Measurements from ENCODE around the gene EHF.

The EHF gene

GRCh38 chr11:34627197-34627596 is 6.3 kb downstream of the EHF start:
- DNase-seq = no peak

DNA sequence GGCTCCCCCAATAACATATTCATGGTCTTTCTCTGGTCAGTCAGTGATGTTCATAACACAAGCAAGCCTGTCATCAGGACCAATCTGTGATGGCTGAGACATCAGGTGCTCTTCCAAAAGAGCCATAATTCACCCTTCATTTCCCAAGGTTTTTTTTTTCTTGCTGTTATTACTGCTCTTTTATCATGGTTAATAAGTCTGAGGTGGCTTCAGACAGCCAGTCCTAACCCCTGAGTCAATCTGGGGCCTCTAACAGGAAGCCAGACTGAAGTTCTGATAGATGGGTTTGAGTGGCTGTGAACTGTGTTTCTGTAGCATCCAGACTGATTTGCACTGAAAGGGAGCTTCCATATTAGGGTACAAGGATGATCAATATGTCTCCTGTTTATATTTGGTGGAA is 8.8 kb downstream of the EHF start:
- no peak for DNase-seq

- DNase-seq = no peak
Measured at GRCh38 chr11:34630544-34630943, 9.7 kb downstream of the EHF start.

DNA sequence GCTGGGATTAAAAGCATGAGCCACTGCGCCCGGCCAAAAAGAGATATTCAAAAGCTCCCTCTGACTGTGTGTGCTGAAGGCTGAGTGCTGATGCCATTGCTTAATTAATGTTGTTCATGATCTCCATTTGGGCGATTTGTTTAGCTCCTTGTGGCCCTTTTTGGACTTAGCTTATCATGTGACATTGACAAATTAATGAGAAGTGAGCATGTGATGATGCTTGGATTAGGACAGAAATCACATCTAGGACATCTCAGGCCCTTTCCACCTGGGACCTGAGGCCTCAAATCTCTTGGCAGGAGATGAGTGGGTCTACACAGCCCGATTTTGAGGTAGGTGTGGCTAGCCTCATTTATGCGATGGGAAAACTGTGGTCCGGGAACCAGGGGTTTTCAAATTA is 10.4 kb downstream of the EHF start:
- DNase-seq = no peak

GRCh38 chr11:34631737-34632104 is 10.8 kb downstream of the EHF start:
- DNase-seq = no peak

GRCh38 chr11:34632105-34632791 is 11.4 kb downstream of the EHF start:
- DNase-seq = peak; percentile 29

DNA sequence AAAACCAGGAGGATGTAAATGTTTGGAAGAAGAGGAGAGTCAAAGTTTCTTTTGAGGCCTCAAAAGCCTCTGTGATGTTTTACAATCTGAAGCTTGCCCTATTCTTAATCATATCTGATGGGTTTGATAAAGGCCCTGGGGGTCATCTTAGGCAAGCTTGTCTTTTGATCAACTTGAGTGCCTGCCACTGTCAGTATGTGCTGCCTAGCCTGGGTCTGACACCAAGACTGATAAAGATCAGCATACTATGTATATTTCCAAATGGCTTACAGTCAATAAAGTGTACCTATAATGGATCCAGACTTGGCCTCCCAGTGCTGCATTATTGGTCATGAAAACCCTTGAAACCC is 12.7 kb downstream of the EHF start:
- no peak for DNase-seq

DNA sequence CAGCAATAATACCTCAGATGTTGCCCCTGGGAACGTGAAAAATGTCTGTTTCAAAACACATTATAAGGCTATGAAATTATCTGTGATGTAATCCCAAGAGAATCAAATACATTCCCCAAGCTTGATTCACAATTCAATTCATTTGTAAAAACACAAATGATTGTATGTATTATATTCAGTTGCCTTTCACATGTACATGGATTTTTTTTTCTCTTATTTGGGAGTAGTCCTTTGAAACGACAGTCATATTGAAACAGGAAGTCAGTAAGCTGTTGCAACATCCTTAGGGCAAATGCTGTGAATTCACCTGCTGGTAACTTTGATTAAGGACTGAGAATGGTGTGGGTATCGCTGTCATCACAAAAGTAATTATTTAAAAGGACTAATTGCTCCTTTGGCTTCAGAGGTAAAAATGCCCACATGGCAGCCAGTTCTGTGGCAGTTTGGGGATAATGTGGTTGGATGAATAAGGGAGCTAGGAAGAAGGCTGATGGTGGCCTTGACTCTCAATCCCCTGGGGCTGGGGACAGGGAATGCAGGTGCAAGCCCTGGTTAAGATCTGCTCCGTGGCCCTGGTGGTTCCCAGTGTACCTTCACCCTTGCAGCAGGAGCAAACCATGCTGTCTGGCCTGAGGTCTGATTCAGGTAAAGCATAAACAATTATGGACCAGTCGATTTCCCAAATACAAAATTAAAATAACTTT is 13.2 kb downstream of the EHF start:
- no peak for DNase-seq

DNA sequence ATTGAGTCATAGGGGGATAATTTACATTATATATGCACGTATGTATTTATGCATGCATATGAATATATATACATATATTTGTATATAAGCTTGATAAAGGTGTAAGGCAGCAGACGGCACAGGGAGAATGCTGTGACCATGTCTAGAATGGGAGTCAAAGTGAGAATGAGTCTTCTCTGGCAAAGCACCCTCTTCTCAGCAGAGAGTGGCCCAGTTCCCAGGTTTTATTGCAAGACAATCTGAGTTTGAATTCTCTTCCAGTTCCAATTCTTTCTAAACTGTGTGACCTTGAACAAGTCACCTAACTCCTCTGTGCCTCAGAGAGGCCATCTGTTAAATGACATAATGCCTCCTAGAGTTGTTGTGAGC is 13.8 kb downstream of the EHF start:
- DNase-seq = no peak

DNA sequence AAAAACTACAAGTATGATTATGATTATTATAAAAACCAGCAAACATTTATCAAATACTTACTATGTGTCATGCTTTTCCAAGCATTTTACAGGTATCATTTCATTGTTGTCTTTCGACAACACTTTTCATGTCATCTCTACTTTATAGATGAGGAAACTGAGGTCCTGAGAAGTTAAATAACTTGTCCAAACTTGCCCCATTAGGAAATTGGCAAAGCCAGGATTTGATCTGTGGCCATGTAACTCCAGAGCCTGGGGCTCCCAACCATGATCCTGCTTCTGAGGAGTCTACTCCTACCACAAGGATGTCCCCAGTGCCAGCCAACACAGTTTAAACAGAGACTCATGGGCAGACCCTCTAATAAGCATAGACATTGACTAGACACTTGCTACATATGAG is 15.2 kb downstream of the EHF start:
- no peak for DNase-seq

GRCh38 chr11:34637303-34637702 is 16.4 kb downstream of the EHF start:
- DNase-seq = no peak

- no peak for DNase-seq
Measured at GRCh38 chr11:34638897-34639296, 18.0 kb downstream of the EHF start.

DNA sequence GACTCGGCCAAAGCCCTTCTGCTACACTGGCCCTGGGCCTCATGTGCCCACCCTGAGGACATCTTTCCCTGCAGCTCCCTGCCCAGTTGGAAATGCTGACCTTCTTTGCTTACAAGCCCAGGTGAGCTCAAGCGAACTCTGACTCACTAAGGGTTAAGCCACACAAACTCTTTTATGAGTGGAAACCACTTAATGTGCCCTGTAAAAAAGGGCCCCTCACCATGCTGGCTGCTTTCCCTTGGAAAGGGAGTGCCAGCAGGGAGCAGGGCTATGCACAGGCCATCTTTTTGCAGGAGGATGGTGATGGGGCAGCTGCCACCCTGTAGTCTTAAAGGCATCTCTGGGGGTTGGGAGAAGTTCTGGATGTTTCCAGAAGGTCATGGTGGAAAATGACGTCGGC is 18.7 kb downstream of the EHF start:
- DNase-seq = no peak

DNA sequence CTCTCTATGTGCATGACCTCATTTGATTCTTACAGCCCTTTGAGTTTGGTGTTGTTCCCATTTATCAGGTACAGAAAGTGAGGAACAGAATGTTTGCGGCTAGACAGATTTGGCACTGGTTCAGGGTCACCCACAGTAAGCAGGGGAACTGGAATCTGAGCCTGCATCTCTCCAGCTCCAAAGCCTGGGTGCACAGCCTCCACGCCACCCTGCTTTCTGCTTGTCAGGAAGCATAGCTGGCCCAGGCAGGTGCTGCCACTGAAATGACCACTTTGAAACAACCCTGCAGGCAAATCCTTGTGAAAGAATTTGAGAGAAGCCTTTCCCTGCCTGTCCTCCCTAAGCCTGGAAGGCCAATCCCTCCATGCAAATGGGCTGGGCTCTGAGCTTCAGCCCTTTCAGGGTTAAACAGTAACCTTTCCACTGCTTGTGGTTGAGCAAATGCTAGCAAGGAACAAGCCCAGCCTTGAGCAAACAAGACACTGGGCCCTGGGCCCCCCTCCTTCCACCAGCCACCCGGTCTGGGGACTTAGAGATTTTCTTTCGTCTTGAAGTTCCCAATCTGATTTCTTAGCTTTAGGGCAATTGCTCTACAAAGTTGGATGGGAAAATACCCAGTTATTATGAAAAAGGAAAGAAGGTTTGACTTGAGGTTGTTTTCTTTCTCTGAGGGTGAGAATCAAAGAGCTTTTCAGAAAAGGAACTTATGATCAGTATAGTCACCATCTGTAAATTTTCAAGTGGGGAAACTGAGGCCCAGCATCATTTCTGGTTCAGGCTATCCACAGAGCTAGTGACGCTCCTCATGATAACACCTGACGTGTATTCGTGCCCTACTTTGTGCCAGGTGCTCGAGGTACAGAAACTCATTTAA is 19.4 kb downstream of the EHF start:
- DNase-seq = no peak

DNA sequence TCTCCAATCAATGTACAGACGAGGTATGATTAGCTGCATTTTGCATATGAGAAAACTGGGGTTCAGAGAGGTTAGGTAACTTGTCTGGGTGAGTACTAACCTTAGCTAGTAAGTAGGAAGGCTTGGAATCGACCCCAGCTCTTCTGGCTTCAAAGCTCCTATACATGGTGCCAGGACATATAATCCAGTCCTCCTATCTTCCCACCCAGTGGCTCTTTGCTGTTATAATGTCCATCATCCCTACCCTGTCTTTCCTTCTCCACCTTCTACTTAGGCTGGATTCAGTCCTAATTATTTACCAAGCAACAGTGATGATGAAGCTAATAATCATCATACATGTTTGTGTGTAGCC is 20.0 kb downstream of the EHF start:
- DNase-seq = no peak

DNA sequence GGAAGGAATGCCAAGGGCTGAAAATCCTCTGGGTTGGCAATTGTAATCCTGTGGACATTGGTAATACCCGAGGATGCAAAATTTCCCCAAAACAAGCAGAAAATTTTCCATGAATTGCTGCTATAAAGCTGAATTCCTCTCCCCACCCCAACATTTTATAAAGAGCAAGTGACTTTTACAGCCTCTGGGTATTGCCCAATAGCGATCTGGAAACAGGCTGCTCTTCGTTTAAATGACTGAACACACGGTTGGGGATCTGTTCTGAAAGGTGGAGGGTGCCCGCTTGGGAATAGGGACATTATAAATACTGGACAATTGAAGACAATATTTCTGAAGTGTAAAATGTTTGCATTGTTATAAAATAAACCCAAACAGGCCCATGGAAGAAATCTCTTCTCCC is 20.6 kb downstream of the EHF start:
- no peak for DNase-seq

DNA sequence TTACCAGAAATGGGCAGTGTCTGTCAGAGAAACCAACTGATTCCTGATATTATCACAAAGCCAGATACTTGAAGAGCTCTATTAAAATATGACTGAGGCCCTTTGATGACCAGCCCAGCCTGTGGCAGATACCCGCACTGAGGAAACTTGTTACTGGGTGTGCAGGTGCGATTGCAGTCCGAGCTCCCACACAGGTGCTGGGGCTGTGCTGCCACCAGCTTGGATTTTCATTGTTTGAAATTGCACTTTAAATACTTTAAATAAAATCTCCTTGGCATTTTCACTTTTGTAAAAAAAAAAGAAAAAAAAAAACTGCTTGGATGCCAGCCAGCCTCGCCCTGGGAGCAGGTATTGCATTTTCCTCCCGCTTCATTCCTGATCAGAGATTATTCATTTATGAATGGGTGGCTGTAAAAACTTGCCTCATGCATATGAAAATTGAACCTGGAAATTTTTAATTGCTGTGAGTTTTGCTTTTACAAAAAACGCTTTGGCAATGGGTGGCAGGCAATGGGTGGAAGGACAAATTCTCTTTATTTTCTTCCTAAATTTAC is 21.2 kb downstream of the EHF start:
- DNase-seq = no peak

GRCh38 chr11:34642873-34643272 is 22.0 kb downstream of the EHF start:
- no peak for DNase-seq

GRCh38 chr11:34643311-34643710 is 22.4 kb downstream of the EHF start:
- DNase-seq = no peak

DNA sequence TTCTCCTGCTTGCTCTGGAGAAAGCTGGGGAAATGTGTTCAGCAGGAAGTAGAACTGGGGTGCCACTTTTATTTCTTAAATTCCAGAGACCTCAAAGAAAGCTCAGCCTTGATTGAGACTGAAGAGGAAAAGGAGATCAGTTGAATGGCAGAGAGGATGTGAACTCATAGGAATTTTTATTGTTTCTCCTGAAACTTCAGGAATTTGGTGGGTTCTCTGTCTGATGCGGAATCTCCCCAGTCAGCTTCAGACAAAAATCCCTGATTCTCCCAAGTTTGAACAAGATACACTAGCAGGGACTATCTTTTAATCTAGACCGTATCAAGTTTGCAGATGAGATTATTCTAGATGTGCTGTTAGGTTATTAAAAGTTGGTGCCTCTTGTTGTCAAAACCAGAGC is 23.0 kb downstream of the EHF start:
- DNase-seq = no peak

DNA sequence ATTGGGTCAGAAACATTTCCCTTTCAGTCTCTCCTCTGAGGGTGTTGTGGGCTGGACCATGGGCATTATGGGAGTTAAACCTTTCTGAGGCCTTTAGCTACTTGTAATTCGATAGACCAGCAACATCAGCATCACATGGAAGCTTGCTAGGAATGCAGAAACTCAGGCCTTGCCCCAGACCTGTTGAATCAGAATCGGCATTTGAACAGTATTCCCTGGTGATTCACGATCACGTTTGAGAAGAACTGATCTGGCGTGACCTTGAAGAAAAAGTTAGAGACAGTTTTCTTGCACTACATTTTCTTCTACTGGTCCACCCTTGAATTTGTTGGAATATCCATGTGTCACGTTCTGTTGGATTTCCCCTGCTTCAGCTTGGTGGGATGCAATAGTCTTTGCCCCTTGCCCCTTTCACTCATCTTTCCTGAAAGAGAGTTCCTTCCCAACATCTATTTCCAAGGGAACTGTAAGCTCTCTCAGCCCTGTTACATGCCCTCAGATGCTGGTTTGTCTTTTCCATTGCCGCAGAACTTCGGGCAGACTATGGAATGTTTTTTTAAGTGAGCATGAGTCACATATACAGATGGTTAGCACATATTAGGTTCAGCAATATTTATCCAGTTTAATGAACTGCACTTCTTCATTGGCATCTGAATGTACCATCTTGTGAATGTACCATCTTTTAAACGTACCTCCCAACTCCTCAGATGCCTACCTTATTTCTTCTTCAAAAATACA is 23.9 kb downstream of the EHF start:
- DNase-seq = no peak

DNA sequence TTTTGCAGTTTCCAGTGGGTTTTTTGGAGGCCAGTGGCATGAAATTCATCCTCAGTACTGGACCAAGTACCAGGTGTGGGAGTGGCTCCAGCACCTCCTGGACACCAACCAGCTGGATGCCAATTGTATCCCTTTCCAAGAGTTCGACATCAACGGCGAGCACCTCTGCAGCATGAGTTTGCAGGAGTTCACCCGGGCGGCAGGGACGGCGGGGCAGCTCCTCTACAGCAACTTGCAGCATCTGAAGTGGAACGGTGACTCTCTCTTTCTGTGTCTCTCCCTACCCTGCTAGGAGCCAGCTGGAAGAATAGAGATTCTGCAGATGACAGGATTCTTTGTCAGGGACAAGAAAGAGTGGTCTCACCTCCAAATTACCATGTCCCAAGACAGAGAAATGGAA is 25.5 kb downstream of the EHF start:
- DNase-seq = no peak

DNA sequence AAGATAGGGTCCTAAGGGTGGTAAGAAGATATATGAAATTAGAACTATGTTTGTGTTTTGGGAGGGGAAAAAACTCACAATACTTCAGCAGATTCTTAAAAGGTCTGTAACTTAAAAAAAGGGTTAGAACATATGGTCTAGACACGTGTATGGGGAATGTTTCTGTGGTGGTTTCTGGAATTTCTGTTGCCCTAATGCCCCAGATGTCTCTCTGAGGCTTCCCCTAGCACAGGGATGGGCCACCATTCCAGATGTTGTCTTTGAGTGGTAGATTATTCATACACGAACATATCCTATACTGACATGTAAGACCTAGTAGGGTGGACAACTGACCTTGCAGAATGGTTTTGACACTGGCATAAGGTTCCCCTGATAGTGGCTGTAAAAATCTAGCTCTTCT is 26.2 kb downstream of the EHF start:
- DNase-seq = no peak

All from eye (tissue), 1 donor.